Measurements from ENCODE around the gene RASSF1. TPM values are rescaled to one million over a fixed set of nuclear protein-coding genes. Genes with fewer than 3 reads are reported as not detected.

RASSF1 gene
- total and polyA plus RNA-seq, 10 of the 15 experiments (the other 5 are each of a cell fraction or from before 2014, with no cell fraction given), result 4.4 to 59.6 (median 37.2) TPM

DNA sequence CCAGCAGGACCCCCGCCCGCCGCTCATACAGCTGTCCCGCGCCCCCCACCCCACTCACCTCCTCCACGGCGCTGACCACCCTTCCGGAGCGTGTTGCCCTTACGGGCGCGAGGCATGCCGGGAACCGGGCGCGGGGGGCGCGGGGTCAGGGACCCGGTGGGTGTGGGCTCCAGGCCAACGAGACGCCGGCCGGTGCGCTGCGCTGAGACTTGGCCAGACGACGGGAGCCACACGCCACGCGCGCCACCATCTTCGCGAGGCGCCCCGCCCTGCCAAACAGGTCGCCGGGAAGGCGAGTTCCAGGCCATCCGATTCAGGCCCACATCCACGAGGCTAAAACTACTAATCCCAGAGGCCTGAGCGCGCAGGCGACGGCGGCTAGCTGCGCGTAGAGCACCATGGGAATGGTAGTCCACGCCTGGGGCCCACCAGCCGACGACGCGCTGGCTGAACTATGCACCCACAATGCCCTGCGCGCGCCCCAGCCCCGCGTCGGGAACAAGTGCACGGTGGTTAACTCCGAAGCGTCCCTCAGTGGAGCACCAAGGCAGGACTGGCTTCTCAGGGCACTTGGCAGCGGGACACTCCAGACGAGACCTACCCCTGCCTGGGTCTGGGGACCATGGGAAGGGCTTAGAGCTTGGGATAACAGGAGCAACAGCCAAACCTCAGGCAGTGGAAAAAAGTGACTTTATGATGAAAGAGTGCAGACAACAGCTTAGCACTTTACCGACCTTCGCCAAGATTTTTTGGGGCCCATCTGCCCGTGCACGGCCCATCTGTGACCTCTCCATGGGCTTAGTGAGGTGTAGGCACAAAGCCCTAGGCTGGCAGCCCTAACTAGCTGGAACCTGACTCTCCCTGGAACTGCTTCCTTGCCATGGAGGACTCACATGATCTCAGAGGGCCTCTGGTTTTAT lies 48.2 kb downstream of the RASSF1 start, which contains the start of gene IFRD2 (continued):
- TF ChIP-seq HCFC1 (IDR thresholded peaks at IDR 0.05; ENCODE audit: low read length) (peak; percentile 100), BACH1 (IDR thresholded peaks at IDR 0.05; ENCODE audit: borderline replicate concordance) (peak; percentile 57; the same call in 1 of the 2 replicates), NR2C1 (IDR thresholded peaks at IDR 0.05) (peak; percentile 89), RB1 (IDR thresholded peaks at IDR 0.05; ENCODE audit: borderline replicate concordance) (peak; percentile 65; the same call in 1 of the 2 replicates), LARP7 (IDR thresholded peaks at IDR 0.05) (peak; percentile 96), TAF1 (IDR thresholded peaks at IDR 0.05; ENCODE audit: borderline replicate concordance, low read depth, low read length) (peak; percentile 65; the same call in 1 of the 2 replicates), HDGF (IDR thresholded peaks at IDR 0.05) (peak; percentile 87), YY1 (IDR thresholded peaks at IDR 0.05; ENCODE audit: low read depth, low read length) (peak; percentile 97), CREB1 (IDR thresholded peaks at IDR 0.05; ENCODE audit: low read depth) (peak; percentile 99), RAD21 (IDR thresholded peaks at IDR 0.05; ENCODE audit: insufficient read depth, low read depth, low read length) (no peak), ZNF384 (IDR thresholded peaks at IDR 0.05; ENCODE audit: borderline replicate concordance, low read depth, low read length) (0 out of 2 replicates have a peak, but pooled peaks have one; percentile 11), BHLHE40 (IDR thresholded peaks at IDR 0.05; ENCODE audit: borderline replicate concordance in 1 of 2, low read depth in 2 of 2, low read length in 1 of 2) (peak; percentile 4 to 66; a peak in 3 of 4 replicates), ESRRA (IDR thresholded peaks at IDR 0.05; ENCODE audit: low read length) (peak; percentile 78; the same call in 1 of the 2 replicates), SIX5 (IDR thresholded peaks at IDR 0.05; ENCODE audit: low read depth, low read length, severe bottlenecking) (peak; percentile 100), PAX8 (IDR thresholded peaks at IDR 0.05) (no peak), RELA (IDR thresholded peaks at IDR 0.05; ENCODE audit: borderline replicate concordance, partially characterized antibody) (peak; percentile 90), WRNIP1 (IDR thresholded peaks at IDR 0.05; ENCODE audit: borderline replicate concordance, low read depth, low read length) (0 out of 2 replicates have a peak, but pooled peaks have one; percentile 83), ZNF274 (IDR thresholded peaks at IDR 0.05; ENCODE audit: insufficient read depth, insufficient read length) (no peak), KLF5 (IDR thresholded peaks at IDR 0.05; ENCODE audit: partially characterized antibody) (peak; percentile 89)
- TF ChIP-seq, protein P1, sequence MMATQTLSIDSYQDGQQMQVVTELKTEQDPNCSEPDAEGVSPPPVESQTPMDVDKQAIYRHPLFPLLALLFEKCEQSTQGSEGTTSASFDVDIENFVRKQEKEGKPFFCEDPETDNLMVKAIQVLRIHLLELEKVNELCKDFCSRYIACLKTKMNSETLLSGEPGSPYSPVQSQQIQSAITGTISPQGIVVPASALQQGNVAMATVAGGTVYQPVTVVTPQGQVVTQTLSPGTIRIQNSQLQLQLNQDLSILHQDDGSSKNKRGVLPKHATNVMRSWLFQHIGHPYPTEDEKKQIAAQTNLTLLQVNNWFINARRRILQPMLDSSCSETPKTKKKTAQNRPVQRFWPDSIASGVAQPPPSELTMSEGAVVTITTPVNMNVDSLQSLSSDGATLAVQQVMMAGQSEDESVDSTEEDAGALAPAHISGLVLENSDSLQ (IDR thresholded peaks at IDR 0.05), result peak; percentile 43; the same call in 1 of the 2 replicates
- TF ChIP-seq, protein P2, sequence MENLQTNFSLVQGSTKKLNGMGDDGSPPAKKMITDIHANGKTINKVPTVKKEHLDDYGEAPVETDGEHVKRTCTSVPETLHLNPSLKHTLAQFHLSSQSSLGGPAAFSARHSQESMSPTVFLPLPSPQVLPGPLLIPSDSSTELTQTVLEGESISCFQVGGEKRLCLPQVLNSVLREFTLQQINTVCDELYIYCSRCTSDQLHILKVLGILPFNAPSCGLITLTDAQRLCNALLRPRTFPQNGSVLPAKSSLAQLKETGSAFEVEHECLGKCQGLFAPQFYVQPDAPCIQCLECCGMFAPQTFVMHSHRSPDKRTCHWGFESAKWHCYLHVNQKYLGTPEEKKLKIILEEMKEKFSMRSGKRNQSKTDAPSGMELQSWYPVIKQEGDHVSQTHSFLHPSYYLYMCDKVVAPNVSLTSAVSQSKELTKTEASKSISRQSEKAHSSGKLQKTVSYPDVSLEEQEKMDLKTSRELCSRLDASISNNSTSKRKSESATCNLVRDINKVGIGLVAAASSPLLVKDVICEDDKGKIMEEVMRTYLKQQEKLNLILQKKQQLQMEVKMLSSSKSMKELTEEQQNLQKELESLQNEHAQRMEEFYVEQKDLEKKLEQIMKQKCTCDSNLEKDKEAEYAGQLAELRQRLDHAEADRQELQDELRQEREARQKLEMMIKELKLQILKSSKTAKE (IDR thresholded peaks at IDR 0.05; ENCODE audit: low read depth, poor library complexity, severe bottlenecking), result no peak
- TF ChIP-seq, protein P3, sequence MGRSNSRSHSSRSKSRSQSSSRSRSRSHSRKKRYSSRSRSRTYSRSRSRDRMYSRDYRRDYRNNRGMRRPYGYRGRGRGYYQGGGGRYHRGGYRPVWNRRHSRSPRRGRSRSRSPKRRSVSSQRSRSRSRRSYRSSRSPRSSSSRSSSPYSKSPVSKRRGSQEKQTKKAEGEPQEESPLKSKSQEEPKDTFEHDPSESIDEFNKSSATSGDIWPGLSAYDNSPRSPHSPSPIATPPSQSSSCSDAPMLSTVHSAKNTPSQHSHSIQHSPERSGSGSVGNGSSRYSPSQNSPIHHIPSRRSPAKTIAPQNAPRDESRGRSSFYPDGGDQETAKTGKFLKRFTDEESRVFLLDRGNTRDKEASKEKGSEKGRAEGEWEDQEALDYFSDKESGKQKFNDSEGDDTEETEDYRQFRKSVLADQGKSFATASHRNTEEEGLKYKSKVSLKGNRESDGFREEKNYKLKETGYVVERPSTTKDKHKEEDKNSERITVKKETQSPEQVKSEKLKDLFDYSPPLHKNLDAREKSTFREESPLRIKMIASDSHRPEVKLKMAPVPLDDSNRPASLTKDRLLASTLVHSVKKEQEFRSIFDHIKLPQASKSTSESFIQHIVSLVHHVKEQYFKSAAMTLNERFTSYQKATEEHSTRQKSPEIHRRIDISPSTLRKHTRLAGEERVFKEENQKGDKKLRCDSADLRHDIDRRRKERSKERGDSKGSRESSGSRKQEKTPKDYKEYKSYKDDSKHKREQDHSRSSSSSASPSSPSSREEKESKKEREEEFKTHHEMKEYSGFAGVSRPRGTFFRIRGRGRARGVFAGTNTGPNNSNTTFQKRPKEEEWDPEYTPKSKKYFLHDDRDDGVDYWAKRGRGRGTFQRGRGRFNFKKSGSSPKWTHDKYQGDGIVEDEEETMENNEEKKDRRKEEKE (IDR thresholded peaks at IDR 0.05), result no peak
- TF ChIP-seq, protein P4, sequence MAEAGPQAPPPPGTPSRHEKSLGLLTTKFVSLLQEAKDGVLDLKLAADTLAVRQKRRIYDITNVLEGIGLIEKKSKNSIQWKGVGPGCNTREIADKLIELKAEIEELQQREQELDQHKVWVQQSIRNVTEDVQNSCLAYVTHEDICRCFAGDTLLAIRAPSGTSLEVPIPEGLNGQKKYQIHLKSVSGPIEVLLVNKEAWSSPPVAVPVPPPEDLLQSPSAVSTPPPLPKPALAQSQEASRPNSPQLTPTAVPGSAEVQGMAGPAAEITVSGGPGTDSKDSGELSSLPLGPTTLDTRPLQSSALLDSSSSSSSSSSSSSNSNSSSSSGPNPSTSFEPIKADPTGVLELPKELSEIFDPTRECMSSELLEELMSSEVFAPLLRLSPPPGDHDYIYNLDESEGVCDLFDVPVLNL (IDR thresholded peaks at IDR 0.05; ENCODE audit: low read depth, low read length), result peak; percentile 67; the same call in 1 of the 2 replicates

Data from GM12878 (cell line).